Body of pancreas (tissue), 4 donors: Measurements from ENCODE around the gene MOG.

ENCODE experiments used
- POLR2A ChIP-seq, 3 donors: fragments of 450-650 bp; IDR thresholded peaks; one replicate each; pipeline ENCODE4 v1.6.1; 2016; ENCODE audit warnings: antibody characterized with exemption in 3 of 3, mild to moderate bottlenecking in 2 of 3
- TF ChIP-seq, protein P1 (sequence below), 7 experiments: fragments of 450-650 bp in 4 of 7; fragments of 200-600 bp in 3 of 7; sonication (generic) in 3 of 7; IDR thresholded peaks; one replicate each; pipeline ENCODE4 v1.5.1; 2016 to 2019; ENCODE audit warnings: antibody characterized with exemption in 7 of 7

DNA sequence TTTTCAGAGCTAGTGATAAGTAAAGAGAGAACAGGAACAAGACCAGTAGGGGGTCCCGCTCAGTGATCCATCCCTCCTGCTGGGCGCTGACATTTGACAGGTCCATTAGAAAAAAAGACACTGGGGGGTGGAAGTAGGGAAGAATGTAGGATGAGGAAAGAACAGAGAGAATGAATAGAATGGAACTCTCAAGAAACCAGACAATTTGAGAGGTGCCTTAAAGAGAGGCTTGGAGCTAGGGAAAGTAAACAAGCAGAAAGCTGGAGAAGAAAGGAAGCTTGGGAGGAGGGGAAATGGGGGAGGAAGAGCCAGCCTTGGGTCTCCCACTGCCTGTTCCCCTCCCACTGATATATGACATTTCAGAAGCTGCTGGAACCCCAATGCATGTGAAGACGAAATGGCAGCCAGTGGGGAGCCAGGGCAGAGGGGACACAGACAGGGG, 32.4 kb upstream of the MOG start:
- TF ChIP-seq, protein P1, sequence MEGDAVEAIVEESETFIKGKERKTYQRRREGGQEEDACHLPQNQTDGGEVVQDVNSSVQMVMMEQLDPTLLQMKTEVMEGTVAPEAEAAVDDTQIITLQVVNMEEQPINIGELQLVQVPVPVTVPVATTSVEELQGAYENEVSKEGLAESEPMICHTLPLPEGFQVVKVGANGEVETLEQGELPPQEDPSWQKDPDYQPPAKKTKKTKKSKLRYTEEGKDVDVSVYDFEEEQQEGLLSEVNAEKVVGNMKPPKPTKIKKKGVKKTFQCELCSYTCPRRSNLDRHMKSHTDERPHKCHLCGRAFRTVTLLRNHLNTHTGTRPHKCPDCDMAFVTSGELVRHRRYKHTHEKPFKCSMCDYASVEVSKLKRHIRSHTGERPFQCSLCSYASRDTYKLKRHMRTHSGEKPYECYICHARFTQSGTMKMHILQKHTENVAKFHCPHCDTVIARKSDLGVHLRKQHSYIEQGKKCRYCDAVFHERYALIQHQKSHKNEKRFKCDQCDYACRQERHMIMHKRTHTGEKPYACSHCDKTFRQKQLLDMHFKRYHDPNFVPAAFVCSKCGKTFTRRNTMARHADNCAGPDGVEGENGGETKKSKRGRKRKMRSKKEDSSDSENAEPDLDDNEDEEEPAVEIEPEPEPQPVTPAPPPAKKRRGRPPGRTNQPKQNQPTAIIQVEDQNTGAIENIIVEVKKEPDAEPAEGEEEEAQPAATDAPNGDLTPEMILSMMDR (IDR thresholded peaks at IDR 0.05), result no peak
- TF ChIP-seq POLR2A (IDR thresholded peaks at IDR 0.05), result no peak
